Fibroblast of the aortic adventitia (primary cell): ENCODE measurements around the gene JAKMIP1. TPM values are rescaled to one million over a fixed set of nuclear protein-coding genes. Genes with fewer than 3 reads are reported as not detected.

Source experiments
- DNase-seq: peaks from one replicate; pipeline ENCODE4 v3.0.0-alpha.2; 2010; ENCODE audit warnings: low read depth
- H3K4me3 ChIP-seq: 2 replicates; pipeline ENCODE4 v1.5.1; 2011; ENCODE audit warnings: low read depth, mild to moderate bottlenecking, control low read depth, low read length, moderate library complexity
- total RNA-seq: library from RNA; depleted of rRNA; stranded (reverse); fragments of >200 nt; gene quantifications from 2 replicates; pipeline ENCODE4 v1.2.3, GENCODE V29; 2012; ENCODE audit warnings: low replicate concordance
- TF ChIP-seq, protein P1 (sequence below): IDR thresholded peaks from 2 replicates; pipeline ENCODE4 v1.5.1; 2011; ENCODE audit warnings: mild to moderate bottlenecking, low read length, control low read depth, inconsistent platforms; ENCODE audit not compliant: insufficient read depth

Gene JAKMIP1
- total RNA-seq, 1 donor: not detected

DNA sequence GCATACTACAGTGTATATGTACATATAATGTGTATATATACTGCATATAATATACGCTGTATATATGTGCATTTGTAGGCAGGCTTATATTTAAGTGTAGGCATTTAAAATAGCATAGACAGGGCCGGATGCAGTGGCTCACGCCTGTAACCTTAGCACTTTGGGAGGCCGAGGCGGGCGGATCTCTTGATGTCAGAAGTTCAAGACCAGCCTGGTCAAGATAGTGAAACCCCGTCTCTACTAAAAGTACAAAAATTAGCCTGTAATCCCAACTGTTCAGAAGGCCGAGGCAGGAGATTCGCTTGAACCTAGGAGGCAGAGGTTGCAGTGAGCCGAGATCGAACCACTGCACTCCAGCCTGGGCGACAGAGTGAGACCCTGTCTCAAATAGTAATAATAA, 78.4 kb downstream of the JAKMIP1 start:
- no peak for DNase-seq
- H3K4me3 ChIP-seq: no peak overlapping the region
- TF ChIP-seq, protein P1, sequence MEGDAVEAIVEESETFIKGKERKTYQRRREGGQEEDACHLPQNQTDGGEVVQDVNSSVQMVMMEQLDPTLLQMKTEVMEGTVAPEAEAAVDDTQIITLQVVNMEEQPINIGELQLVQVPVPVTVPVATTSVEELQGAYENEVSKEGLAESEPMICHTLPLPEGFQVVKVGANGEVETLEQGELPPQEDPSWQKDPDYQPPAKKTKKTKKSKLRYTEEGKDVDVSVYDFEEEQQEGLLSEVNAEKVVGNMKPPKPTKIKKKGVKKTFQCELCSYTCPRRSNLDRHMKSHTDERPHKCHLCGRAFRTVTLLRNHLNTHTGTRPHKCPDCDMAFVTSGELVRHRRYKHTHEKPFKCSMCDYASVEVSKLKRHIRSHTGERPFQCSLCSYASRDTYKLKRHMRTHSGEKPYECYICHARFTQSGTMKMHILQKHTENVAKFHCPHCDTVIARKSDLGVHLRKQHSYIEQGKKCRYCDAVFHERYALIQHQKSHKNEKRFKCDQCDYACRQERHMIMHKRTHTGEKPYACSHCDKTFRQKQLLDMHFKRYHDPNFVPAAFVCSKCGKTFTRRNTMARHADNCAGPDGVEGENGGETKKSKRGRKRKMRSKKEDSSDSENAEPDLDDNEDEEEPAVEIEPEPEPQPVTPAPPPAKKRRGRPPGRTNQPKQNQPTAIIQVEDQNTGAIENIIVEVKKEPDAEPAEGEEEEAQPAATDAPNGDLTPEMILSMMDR: no peak

DNA sequence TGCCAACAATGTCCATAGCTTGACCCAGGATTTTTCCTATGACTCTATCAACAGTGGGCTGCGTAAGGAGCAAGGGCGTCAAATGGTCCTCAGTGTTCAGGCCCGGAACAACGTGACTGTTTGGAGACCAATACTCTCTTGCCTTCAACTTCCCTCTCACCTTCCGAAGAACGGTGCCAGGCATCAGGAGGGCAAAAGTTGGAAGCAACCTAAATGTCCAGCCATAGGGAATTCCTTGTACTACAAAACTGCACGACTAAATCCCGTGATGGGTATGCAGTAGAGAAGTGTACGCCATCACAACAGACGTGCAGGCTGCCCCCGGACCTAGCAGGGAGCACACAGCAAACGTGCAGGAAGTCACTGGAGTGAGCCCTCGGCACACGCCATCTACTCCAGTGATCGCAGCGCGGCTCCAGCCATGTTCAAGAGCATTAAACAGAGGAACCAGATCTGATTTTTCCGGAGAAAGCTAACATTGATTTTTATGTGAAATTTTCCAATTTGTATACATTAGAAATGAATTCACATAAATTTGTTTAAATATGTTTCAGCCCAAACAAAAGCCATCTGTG, 79.0 kb downstream of the JAKMIP1 start:
- TF ChIP-seq, protein P1: no peak
- DNase-seq: no peak
- H3K4me3 ChIP-seq: no peak overlapping the region

- no peak for DNase-seq
- TF ChIP-seq, protein P1: no peak
- H3K4me3 ChIP-seq: no peak overlapping the region
These were observed 80.0 kb downstream of the JAKMIP1 start for GRCh38 chr4:6120361-6120760.

DNA sequence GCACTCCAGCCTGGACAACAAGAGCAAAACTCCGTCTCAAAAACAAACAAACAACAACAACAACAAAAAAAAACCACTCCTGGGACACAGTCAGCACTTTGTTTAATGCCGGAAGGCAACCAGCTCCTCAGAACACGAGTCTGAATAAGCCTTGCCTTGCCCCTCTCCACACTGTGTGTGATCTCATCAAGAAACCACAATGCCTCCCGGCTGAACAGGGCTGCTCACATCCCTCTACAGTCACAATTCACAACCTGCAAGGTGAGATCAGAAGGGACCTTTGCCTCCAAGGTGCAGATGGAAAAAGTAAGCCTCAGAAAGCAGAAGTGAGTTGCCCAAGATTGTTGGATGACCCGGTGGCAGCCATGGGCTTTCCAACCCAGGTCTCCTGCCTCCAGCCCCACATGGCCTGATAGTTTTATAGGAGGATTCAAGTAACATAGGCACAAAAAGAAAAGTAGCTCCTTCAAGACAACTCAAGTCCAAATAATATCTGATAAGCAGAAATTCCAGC, 80.8 kb downstream of the JAKMIP1 start:
- TF ChIP-seq, protein P1: no peak
- H3K4me3 ChIP-seq: no peak overlapping the region
- no peak for DNase-seq

GRCh38 chr4:6118201-6118600, 82.1 kb downstream of the JAKMIP1 start:
- H3K4me3 ChIP-seq: no peak overlapping the region
- TF ChIP-seq, protein P1: no peak
- DNase-seq: no peak

DNA sequence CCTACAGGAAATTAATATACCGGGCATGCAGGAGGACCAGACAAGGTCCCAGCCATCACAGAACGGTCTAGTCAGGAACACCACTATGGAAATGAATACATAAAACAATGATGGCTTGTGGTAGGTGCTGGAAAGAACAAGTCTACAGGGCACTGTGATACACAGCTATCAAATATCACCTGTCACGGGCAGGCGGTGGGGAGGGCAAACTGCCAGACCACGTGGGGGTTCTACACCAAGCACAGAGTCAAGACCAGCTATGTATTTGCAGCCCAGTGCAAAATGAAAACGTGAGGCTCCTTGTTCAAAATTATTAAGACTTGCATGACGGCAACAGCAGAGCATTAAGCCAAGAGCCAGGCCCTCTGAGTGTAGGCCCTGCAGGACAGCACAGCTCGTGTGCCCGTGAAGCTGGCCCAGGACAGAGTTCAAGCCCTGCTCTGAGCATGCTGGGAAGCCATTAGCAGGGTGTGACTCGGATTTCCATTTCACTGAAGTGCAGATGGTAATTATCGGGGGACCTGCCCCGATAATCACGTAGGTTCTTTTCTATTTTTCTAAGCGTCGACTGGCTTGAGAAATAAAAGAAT, 83.6 kb downstream of the JAKMIP1 start:
- no peak overlapping the region for H3K4me3 ChIP-seq
- DNase-seq: no peak
- TF ChIP-seq, protein P1: no peak
